Measurements from ENCODE around the gene NVL. TPM values are rescaled to one million over a fixed set of nuclear protein-coding genes. Genes with fewer than 3 reads are reported as not detected.
"Not testable (repeated sequence)": the region's sequence is repeated elsewhere in the genome, so short reads cannot be mapped to it uniquely, and the experiment has no call there.

Gene NVL
- 21.4 TPM for polyA plus RNA-seq

- peaks cover 2% of the 10 kb centered on the region for H3K36me3 Mint-ChIP-seq
- H3K4me3 Mint-ChIP-seq = peak within 1 kb of the TSS; percentile 95 to 100 (median 98)
- peaks cover 19 to 37% (median 31%) of the 10 kb centered on the region in 3 donors for H3K4me1 Mint-ChIP-seq
- H3K9me3 Mint-ChIP-seq = no peaks in the 10 kb centered on the region
- H3K27ac Mint-ChIP-seq = peak within 1 kb of the TSS; percentile 99 to 100 (median 100)
- H3K27me3 Mint-ChIP-seq = no peaks in the 10 kb centered on the region
Observed at GRCh38 chr1:224329842-224330753, at the start of gene NVL. Gene NVL (minus strand): TSS chr1:224330172. CDS start chr1:224330127, 45 bp downstream.

- Mint-ChIP-seq H3K27ac (no peak overlapping the region), H3K36me3 (peaks cover 5% of the 10 kb centered on the region), H3K4me1 (peaks cover 16 to 24% (median 22%) of the 10 kb centered on the region in 3 donors), H3K27me3 (no peaks in the 10 kb centered on the region), H3K9me3 (no peaks in the 10 kb centered on the region), H3K4me3 (peak overlapping the region in 1 of 4 donors; percentile 39)
Observed at GRCh38 chr1:224378855-224379631, 49.1 kb upstream of the NVL start.

- H3K36me3 Mint-ChIP-seq = peaks cover 7% of the 10 kb centered on the region
- no peak overlapping the region for H3K27ac Mint-ChIP-seq
- H3K9me3 Mint-ChIP-seq = no peaks in the 10 kb centered on the region
- H3K4me1 Mint-ChIP-seq = peaks cover 16 to 24% (median 18%) of the 10 kb centered on the region in 3 donors
- H3K4me3 Mint-ChIP-seq = no peak overlapping the region
- H3K27me3 Mint-ChIP-seq = no peaks in the 10 kb centered on the region
Observed at GRCh38 chr1:224377676-224378006, 47.7 kb upstream of the NVL start.

- Mint-ChIP-seq H3K9me3 (no peaks in the 10 kb centered on the region), H3K4me1 (peaks cover 13 to 15% (median 13%) of the 10 kb centered on the region in 3 donors), H3K27me3 (no peaks in the 10 kb centered on the region), H3K36me3 (peaks cover 9% of the 10 kb centered on the region), H3K27ac (peak overlapping the region in 1 of 3 donors; percentile 19), H3K4me3 (no peak overlapping the region)
Observed at GRCh38 chr1:224375059-224375458, 45.1 kb upstream of the NVL start.

GRCh38 chr1:224373008-224373590, 43.1 kb upstream of the NVL start:
- H3K36me3 Mint-ChIP-seq = peaks cover 9% of the 10 kb centered on the region
- peaks cover 0 to 3% (median 0%) of the 10 kb centered on the region in 3 donors for H3K4me1 Mint-ChIP-seq
- H3K27me3 Mint-ChIP-seq = no peaks in the 10 kb centered on the region
- peak overlapping the region in 1 of 3 donors; percentile 63 for H3K27ac Mint-ChIP-seq
- H3K4me3 Mint-ChIP-seq = no peak overlapping the region
- H3K9me3 Mint-ChIP-seq = no peaks in the 10 kb centered on the region

- H3K9me3 Mint-ChIP-seq = no peaks in the 10 kb centered on the region
Observed at GRCh38 chr1:224368409-224368808, 38.4 kb upstream of the NVL start.

GRCh38 chr1:224359207-224359606, 29.2 kb upstream of the NVL start:
- H3K36me3 Mint-ChIP-seq = peaks cover 10% of the 10 kb centered on the region
- no peak overlapping the region for H3K4me3 Mint-ChIP-seq
- no peaks in the 10 kb centered on the region for H3K9me3 Mint-ChIP-seq
- peaks cover 15 to 30% (median 23%) of the 10 kb centered on the region in 3 donors for H3K4me1 Mint-ChIP-seq
- no peaks in the 10 kb centered on the region for H3K27me3 Mint-ChIP-seq
- no peak overlapping the region for H3K27ac Mint-ChIP-seq

More at GRCh38 chr1:224368409-224368808, 38.4 kb upstream of the NVL start:
- peaks cover 8% of the 10 kb centered on the region for H3K36me3 Mint-ChIP-seq
- no peak overlapping the region for H3K4me3 Mint-ChIP-seq
- H3K27me3 Mint-ChIP-seq = no peaks in the 10 kb centered on the region
- H3K4me1 Mint-ChIP-seq = peaks cover 8 to 19% (median 18%) of the 10 kb centered on the region in 3 donors
- no peak overlapping the region for H3K27ac Mint-ChIP-seq

- H3K27me3 Mint-ChIP-seq = no peaks in the 10 kb centered on the region
- peak overlapping the region in 1 of 3 donors; percentile 40 for H3K27ac Mint-ChIP-seq
- peak overlapping the region; percentile 47 to 95 (median 92) for H3K4me3 Mint-ChIP-seq
- peaks cover 15 to 23% (median 15%) of the 10 kb centered on the region in 3 donors for H3K4me1 Mint-ChIP-seq
- peaks cover 7% of the 10 kb centered on the region for H3K36me3 Mint-ChIP-seq
- H3K9me3 Mint-ChIP-seq = no peaks in the 10 kb centered on the region
Observed at GRCh38 chr1:224358237-224358636, 28.3 kb upstream of the NVL start.

GRCh38 chr1:224357626-224358124, 27.7 kb upstream of the NVL start:
- Mint-ChIP-seq H3K27me3 (no peaks in the 10 kb centered on the region), H3K4me1 (peaks cover 15 to 23% (median 15%) of the 10 kb centered on the region in 3 donors)

GRCh38 chr1:224356685-224357625, 27.0 kb upstream of the NVL start, which contains the start of gene CNIH4:
Gene CNIH4 (plus strand): TSS chr1:224356879. CDS start chr1:224356925, 46 bp downstream.
- H3K4me3 Mint-ChIP-seq = peak within 1 kb of the TSS; percentile 91 to 98 (median 95)
- peak within 1 kb of the TSS; percentile 40 to 98 (median 85) for H3K27ac Mint-ChIP-seq
- no peaks in the 10 kb centered on the region for H3K9me3 Mint-ChIP-seq
- H3K36me3 Mint-ChIP-seq = peaks cover 4% of the 10 kb centered on the region
- H3K27me3 Mint-ChIP-seq = no peaks in the 10 kb centered on the region
- peaks cover 15 to 23% (median 15%) of the 10 kb centered on the region in 3 donors for H3K4me1 Mint-ChIP-seq

More at GRCh38 chr1:224357626-224358124, 27.7 kb upstream of the NVL start:
- H3K4me3 Mint-ChIP-seq = peak overlapping the region; percentile 89 to 95 (median 93)
- H3K9me3 Mint-ChIP-seq = no peaks in the 10 kb centered on the region
- peaks cover 6% of the 10 kb centered on the region for H3K36me3 Mint-ChIP-seq
- H3K27ac Mint-ChIP-seq = peak overlapping the region; percentile 40 to 98 (median 55)

GRCh38 chr1:224353975-224354925, 24.3 kb upstream of the NVL start:
- H3K9me3 Mint-ChIP-seq = no peaks in the 10 kb centered on the region
- peaks cover 4% of the 10 kb centered on the region for H3K36me3 Mint-ChIP-seq
- H3K4me3 Mint-ChIP-seq = peak overlapping the region in 1 of 4 donors; percentile 78
- H3K27ac Mint-ChIP-seq = no peak overlapping the region
- H3K27me3 Mint-ChIP-seq = no peaks in the 10 kb centered on the region
- H3K4me1 Mint-ChIP-seq = peaks cover 12 to 18% (median 15%) of the 10 kb centered on the region in 3 donors

GRCh38 chr1:224352436-224353085, 22.6 kb upstream of the NVL start:
- H3K4me1 Mint-ChIP-seq, H3K9me3 Mint-ChIP-seq, H3K36me3 Mint-ChIP-seq, H3K27ac Mint-ChIP-seq, H3K4me3 Mint-ChIP-seq, H3K27me3 Mint-ChIP-seq: not testable (repeated sequence)

All from IgD-negative memory B cell (primary cell).